GM20000 (cell line): Measurements from ENCODE around the gene KCTD2.
"Not testable (repeated sequence)": the region's sequence is repeated elsewhere in the genome, so short reads cannot be mapped to it uniquely, and the experiment has no call there.

Experiments
- DNase-seq: peaks from one replicate; pipeline ENCODE4 v3.0.0; 2012; ENCODE audit warnings: low spot score
- TF ChIP-seq, protein P1 (sequence below): IDR thresholded peaks from 2 replicates; pipeline ENCODE4 v1.5.1; 2012; ENCODE audit warnings: mild to moderate bottlenecking, control low read depth; ENCODE audit errors: extremely low read depth, missing control alignments

The KCTD2 gene

DNA sequence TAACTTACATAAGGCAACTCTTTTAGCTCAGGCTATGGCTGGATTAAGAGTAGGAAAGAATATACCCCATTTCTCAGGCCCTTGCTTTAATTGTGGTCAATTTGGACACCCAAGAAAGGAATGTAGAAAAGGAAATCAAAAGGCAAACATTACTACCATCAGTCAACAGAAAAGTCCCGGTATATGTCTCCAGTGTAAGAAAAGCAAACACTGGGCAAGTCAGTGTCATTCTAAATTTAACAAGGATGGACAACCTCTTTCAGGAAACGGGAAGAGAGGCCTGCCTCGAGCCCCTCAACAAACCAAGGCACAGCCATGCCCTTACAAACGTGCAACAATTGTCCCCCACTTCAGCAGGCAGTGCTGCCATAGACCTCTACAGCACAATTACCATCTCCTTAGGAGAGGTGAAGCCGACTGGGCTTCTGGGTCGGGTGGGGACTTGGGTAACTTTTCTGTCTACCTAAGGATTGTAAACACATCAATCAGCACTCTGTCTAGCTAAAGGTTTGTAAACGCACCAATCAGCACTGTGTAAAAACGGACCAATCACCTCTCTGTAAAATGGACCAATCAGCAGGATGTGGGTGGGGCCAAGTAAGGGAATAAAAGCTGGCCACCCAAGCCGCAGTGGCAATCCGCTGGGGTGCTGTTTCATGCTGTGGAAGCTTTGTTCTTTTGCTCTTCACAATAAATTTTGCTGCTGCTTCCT, 22.2 kb upstream of the KCTD2 start:
- DNase-seq = no peak
- TF ChIP-seq, protein P1, sequence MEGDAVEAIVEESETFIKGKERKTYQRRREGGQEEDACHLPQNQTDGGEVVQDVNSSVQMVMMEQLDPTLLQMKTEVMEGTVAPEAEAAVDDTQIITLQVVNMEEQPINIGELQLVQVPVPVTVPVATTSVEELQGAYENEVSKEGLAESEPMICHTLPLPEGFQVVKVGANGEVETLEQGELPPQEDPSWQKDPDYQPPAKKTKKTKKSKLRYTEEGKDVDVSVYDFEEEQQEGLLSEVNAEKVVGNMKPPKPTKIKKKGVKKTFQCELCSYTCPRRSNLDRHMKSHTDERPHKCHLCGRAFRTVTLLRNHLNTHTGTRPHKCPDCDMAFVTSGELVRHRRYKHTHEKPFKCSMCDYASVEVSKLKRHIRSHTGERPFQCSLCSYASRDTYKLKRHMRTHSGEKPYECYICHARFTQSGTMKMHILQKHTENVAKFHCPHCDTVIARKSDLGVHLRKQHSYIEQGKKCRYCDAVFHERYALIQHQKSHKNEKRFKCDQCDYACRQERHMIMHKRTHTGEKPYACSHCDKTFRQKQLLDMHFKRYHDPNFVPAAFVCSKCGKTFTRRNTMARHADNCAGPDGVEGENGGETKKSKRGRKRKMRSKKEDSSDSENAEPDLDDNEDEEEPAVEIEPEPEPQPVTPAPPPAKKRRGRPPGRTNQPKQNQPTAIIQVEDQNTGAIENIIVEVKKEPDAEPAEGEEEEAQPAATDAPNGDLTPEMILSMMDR = no peak

DNA sequence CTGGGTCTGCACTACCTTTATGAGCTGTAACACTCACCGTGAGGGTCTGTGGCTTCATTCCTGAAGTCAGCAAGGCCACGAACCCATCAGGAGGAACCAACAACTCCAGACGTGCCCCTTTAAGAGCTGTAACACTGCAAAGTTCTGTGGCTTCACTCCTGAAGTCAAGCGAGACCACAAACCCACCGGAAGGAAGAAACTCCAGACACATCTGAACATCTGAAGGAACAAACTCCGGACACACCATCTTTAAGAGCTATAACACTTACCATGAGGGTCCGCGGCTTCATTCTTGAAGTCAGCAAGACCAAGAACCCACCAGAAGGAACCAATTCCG, 21.7 kb upstream of the KCTD2 start:
- DNase-seq = not testable (repeated sequence)

DNA sequence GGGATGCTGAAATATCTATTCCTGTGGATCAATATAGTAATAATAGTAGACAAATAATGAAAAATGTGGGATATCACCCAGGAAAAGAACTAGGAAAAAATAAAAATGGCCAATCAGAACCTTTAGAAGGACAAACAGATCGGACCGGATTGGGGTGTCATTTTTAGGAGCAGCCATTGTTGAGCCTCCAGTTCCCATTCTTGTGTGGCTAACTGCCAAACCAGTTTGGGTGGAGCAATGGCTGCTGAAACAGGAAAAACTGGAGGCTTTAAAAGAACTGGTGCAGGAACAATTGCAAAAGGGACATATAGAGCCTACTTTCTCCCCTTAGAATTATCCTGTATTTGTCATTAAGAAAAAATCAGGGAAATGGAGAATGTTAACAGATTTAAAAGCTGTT, 20.4 kb upstream of the KCTD2 start:
- not testable (repeated sequence) for DNase-seq

DNA sequence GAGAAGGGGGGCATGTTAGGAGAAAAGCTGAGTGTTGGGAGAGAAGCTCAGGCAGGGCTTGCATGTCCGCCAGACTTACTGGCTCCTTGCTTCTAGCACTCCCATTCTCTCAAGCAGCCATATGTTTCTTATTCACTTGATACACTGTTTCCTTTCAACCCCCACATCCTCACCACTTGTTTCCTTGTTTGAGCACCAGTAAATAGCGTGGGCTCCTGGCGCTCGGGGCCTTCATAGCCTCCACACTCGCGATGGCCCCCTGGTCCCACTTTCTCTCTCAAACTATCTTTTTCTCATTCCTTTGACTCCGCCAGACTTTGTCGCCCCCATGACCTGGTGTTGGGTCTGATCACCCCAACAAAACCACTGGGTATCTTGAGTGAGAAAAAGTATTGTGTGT, 16.9 kb upstream of the KCTD2 start:
- no peak for DNase-seq
- TF ChIP-seq, protein P1 = no peak

DNA sequence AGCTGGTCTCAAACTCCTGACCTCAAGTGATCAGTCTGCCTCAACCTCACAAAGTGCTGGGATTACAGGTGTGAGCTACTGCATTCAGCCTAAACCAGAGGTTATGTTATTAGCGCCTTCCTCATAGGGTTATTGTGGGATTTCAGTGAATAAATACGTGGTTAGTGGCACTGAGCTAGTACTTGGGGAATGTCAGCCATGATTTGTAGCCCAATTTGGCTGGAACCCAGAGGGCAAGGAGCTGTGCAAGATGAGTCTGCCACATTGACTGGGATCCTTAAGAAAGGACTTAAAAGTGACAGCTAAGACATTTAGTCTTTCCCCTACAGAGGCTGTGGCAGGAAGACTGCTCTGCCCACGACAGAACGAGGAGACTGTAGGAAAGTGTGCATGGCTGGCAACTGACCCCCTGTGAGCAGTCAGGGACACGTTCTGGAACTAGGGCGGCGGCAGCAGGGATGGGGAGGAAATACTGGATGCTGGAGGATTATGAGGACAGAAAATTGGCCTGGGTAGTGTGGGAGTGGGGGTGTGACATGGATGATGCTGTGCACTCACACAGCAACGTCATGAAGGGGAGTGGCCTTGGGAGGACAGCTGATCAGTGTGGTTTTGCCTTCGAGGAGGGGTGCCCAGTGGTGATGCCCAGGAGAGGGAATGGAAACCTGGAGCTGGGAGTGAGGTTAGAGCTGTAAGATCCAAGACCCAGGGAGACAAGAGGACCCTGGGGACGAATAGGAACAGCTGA, 14.9 kb upstream of the KCTD2 start:
- peak; percentile 69 for DNase-seq
- TF ChIP-seq, protein P1 = no peak

DNA sequence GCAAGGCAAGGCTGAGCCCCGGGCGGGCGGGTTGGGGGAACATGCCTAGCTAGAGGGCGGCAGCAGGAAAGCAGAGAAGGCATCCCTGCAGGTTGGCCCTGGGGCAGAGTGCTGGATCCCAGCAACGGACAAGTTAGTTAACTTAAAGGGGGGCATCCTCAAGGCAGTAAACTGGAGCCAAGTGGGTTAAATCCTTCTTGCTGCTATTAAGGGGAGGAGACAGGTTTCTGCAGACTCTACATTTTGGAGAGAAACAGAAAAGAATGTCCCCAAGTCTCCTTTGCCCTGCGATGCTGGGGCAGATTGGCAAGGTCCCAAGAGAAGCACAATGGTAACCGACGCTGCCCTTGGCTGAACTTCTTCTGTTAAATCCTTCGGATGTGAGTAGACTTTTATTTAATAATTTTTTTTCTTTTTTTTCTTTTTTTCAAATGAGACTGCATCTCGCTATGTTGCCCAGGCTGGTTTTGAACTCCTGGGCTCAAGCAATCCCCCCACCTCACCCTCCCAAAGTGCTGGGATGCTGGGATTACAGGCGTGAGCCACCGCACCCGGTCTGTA, 14.2 kb upstream of the KCTD2 start:
- TF ChIP-seq, protein P1 = no peak
- DNase-seq = no peak

DNA sequence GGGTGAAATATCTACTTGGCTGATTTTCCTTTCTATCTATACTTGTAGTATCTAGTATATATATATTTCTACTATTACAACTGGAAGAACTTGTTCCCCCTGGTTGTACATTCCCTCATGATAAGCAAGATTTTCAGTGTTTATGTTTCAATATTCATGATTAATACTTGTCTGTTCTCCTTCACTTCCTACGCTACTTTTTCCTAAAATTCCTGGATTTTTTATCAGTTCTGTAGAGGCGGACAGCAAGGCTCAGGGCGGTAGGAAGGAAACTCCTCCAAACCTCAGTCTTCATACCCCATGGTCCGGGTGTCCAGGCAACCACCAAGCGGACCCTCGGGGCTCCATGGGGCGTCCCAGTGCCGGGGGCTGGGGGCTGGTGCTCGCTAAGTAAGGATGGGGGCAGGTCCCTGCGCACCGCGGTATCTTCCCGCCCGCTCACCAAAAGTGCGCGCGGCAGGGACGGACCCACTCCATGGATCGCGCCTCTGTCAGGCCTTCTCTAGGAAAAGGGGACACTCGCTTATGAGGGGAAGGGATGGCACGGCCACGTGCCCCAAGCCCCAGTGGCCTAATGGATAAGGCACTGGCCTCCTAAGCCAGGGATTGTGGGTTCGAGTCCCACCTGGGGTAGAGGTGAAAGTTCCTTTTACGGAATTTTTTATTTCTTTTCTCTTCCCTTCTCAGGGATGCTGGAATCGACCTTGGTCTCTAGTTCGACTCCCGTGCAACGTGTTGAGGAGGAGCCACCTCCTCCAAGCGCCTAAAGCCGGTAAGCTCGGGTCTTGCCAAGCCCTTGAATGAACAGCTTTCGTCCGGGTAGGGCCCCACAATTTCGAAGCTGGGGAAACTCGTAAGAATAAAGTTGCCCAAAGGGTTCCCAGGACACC, 13.4 kb upstream of the KCTD2 start:
- DNase-seq = peak; percentile 75
- TF ChIP-seq, protein P1 = no peak
